ENCODE measurements around the gene NOA1. TPM values are rescaled to one million over a fixed set of nuclear protein-coding genes. Genes with fewer than 3 reads are reported as not detected.
"Not testable (repeated sequence)": the region's sequence is repeated elsewhere in the genome, so short reads cannot be mapped to it uniquely, and the experiment has no call there.

NOA1 gene
- total RNA-seq, 1 donor from 2014 or later, result 36.6 TPM

- DNase-seq (ENCODE audit: low spot score in 2 of 2), result no peak
- Histone ChIP-seq H3K4me3 (no peak overlapping the region), H3K27ac (no peak overlapping the region), H3K4me1 (no peaks in the 10 kb centered on the region), H3K9me3 (no peaks in the 10 kb centered on the region), H3K36me3 (peaks cover 6 to 8% of the 10 kb centered on the region in 2 donors), H3K27me3 (no peaks in the 10 kb centered on the region)
- TF ChIP-seq, protein P1, sequence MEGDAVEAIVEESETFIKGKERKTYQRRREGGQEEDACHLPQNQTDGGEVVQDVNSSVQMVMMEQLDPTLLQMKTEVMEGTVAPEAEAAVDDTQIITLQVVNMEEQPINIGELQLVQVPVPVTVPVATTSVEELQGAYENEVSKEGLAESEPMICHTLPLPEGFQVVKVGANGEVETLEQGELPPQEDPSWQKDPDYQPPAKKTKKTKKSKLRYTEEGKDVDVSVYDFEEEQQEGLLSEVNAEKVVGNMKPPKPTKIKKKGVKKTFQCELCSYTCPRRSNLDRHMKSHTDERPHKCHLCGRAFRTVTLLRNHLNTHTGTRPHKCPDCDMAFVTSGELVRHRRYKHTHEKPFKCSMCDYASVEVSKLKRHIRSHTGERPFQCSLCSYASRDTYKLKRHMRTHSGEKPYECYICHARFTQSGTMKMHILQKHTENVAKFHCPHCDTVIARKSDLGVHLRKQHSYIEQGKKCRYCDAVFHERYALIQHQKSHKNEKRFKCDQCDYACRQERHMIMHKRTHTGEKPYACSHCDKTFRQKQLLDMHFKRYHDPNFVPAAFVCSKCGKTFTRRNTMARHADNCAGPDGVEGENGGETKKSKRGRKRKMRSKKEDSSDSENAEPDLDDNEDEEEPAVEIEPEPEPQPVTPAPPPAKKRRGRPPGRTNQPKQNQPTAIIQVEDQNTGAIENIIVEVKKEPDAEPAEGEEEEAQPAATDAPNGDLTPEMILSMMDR (IDR thresholded peaks at IDR 0.05), result no peak
- intact Hi-C loops (cut with DNase I), result no loop called here
Observed at GRCh38 chr4:56937262-56937661, 40.1 kb downstream of the NOA1 start.

DNA sequence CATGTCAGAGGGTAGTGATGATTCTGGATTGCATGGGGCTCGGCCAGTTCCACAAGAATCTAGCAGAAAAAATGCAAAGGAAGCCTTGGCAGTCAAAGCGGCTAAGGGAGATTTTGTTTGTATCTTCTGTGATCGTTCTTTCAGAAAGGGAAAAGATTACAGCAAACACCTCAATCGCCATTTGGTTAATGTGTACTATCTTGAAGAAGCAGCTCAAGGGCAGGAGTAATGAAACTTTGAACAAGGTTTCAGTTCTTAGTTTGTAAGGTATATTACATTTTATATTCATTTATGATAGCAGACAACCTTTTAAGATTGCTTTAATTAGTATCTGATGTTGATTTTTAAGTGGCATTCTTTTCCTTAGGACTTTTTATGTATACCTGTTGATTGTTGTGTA, 45.5 kb downstream of the NOA1 start:
- no peak overlapping the region for H3K27ac ChIP-seq
- H3K4me1 ChIP-seq, result no peaks in the 10 kb centered on the region
- DNase-seq (ENCODE audit: low spot score in 2 of 2), result no peak
- H3K4me3 ChIP-seq, result no peak overlapping the region
- TF ChIP-seq, protein P1 (IDR thresholded peaks at IDR 0.05), result no peak
- H3K36me3 ChIP-seq, result peaks cover 20 to 22% of the 10 kb centered on the region in 2 donors
- intact Hi-C loops (cut with DNase I), result no loop called here
- H3K9me3 ChIP-seq, result no peaks in the 10 kb centered on the region
- no peaks in the 10 kb centered on the region for H3K27me3 ChIP-seq

DNA sequence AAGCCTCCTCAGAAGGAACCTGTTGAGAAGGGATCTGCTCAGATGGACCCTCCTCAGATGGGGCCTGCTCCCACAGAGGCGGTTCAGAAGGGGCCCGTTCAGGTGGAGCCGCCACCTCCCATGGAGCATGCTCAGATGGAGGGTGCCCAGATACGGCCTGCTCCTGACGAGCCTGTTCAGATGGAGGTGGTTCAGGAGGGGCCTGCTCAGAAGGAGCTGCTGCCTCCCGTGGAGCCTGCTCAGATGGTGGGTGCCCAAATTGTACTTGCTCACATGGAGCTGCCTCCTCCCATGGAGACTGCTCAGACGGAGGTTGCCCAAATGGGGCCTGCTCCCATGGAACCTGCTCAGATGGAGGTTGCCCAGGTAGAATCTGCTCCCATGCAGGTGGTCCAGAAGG, 46.8 kb downstream of the NOA1 start:
- Histone ChIP-seq H3K4me3 (no peak overlapping the region), H3K27me3 (no peaks in the 10 kb centered on the region), H3K27ac (no peak overlapping the region), H3K36me3 (peaks cover 22 to 30% of the 10 kb centered on the region in 2 donors), H3K4me1 (no peaks in the 10 kb centered on the region), H3K9me3 (no peaks in the 10 kb centered on the region)
- no peak for DNase-seq (ENCODE audit: low spot score in 2 of 2)
- TF ChIP-seq, protein P1 (IDR thresholded peaks at IDR 0.05), result no peak
- intact Hi-C loops (cut with DNase I), result no loop called here

DNA sequence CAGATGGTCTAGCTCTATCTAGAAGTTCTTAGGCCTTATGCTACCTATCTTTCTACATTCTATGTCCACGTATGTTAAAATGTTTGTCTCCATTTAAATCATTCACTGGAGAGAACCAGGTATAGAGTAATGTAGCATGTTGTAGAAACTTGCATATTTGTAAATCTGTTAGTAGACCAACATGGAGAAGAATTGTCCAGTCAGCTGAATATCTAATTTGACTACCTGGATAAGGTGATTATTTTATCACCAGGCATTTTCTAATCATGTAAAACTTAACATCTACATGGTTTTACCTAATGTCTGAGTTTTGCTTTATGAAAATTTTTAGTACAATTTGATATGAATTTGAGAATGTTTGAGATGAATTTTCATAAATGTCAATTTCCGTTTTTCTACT, 50.2 kb downstream of the NOA1 start:
- no peaks in the 10 kb centered on the region for H3K9me3 ChIP-seq
- peaks cover 27 to 47% of the 10 kb centered on the region in 2 donors for H3K36me3 ChIP-seq
- intact Hi-C loops (cut with DNase I), result no loop called here
- H3K4me3 ChIP-seq, result no peak overlapping the region
- no peaks in the 10 kb centered on the region for H3K4me1 ChIP-seq
- no peaks in the 10 kb centered on the region for H3K27me3 ChIP-seq
- DNase-seq (ENCODE audit: low spot score in 2 of 2), result no peak
- no peak overlapping the region for H3K27ac ChIP-seq
- TF ChIP-seq, protein P1 (IDR thresholded peaks at IDR 0.05), result no peak

GRCh38 chr4:56914977-56915376, 62.4 kb downstream of the NOA1 start:
- H3K27me3 ChIP-seq; DNase-seq (ENCODE audit: low spot score in 2 of 2); H3K27ac ChIP-seq; H3K9me3 ChIP-seq; intact Hi-C loops (cut with DNase I); H3K4me3 ChIP-seq: not testable (repeated sequence)
- peaks cover 0 to 12% of the 10 kb centered on the region in 2 donors for H3K4me1 ChIP-seq
- peaks cover 4 to 16% of the 10 kb centered on the region in 2 donors for H3K36me3 ChIP-seq

DNA sequence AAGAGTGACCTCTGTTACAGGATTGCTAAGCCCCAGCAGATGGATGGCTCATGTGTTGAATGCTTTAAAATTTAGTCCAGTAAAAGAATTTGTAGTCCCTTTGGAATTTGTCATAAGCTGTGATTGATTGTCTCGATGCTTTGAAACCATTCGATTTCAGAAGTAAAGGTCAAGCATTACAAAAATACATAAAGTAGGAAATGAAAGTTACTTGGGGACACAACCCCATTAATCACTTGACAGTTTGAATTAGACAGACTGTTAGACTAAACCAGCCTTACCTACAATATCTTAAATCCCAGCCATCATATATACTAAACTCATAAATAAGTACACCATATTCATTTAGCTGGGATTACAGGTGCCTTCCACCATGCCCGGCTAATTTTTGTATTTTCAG, 63.1 kb downstream of the NOA1 start:
- TF ChIP-seq, protein P1 (IDR thresholded peaks at IDR 0.05), result no peak
- Histone ChIP-seq H3K27ac (no peak overlapping the region), H3K36me3 (peaks cover 4 to 10% of the 10 kb centered on the region in 2 donors), H3K4me1 (peaks cover 0 to 12% of the 10 kb centered on the region in 2 donors), H3K9me3 (no peaks in the 10 kb centered on the region), H3K27me3 (no peaks in the 10 kb centered on the region), H3K4me3 (no peak overlapping the region)
- no peak for DNase-seq (ENCODE audit: low spot score in 2 of 2)
- intact Hi-C loops (cut with DNase I), result no loop called here

Other genes starting within 250 kb of the NOA1 start
- not detected for gene SPINK2, start 155.9 kb downstream of the NOA1 start, total RNA-seq
- 86.5 TPM for gene REST, start 69.7 kb downstream of the NOA1 start, total RNA-seq
- gene POLR2B, start 1.3 kb upstream of the NOA1 start, total RNA-seq, result 23.4 TPM
- 6,655 TPM for gene IGFBP7, start 132.8 kb upstream of the NOA1 start, total RNA-seq

Measured in ascending aorta (tissue), 2 donors.